Endothelial cell of umbilical vein (primary cell): ENCODE measurements around the gene ARID3B. TPM values are rescaled to one million over a fixed set of nuclear protein-coding genes. Genes with fewer than 3 reads are reported as not detected.

Source experiments
- BruUV-seq: library from RNA; stranded (reverse); fragments of 400-500 nt; replicated peaks from 2 replicates; lab custom pipeline; 2021; lab: Mats Ljungman, UMichigan
- CTCF ChIA-PET: fragments of 300-600, 350-600 bp; sonication (Branson Sonifier 250); formaldehyde crosslinking; loops from one replicate; lab custom pipeline; 2021; ENCODE audit warnings: antibody characterized with exemption, inconsistent platforms; lab: Charles Lee
- POLR2A ChIA-PET: fragments of 300-600, 350-600 bp; sonication (Branson Sonifier 250); formaldehyde crosslinking; loops from one replicate; lab custom pipeline; 2021; ENCODE audit warnings: antibody characterized with exemption, inconsistent platforms; lab: Charles Lee
- DNase-seq: peaks from one replicate; pipeline ENCODE4 v3.0.0-alpha.2; 2011; ENCODE audit warnings: low read depth, low spot score
- FAIRE-seq: peaks from 2 replicates; lab custom pipeline; 2011; peaks lifted over from hg19 to GRCh38; lab: Jason Lieb, UNC
- H2AFZ ChIP-seq: 2 replicates; pipeline ENCODE4 v1.6.0; 2012; ENCODE audit warnings: low read depth, low read length, control low read depth, inconsistent platforms
- H3K27ac ChIP-seq: 2 replicates; pipeline ENCODE4 v1.5.1; 2011; ENCODE audit warnings: low read depth, mild to moderate bottlenecking, control low read depth, low read length, moderate library complexity; ENCODE audit not compliant: insufficient read depth
- H3K27me3 ChIP-seq, 2 experiments: 2 replicates each; pipeline versions ENCODE4 v1.6.0 to v1.6.1; 2011; ENCODE audit warnings: low read length in 2 of 2, mixed read lengths in 1 of 2; ENCODE audit not compliant: control insufficient read depth in 2 of 2, insufficient read depth in 2 of 2
- H3K36me3 ChIP-seq, 2 experiments: 2 replicates in 1 of 2; 3 replicates in 1 of 2; pipeline ENCODE4 v1.5.1; 2011; ENCODE audit warnings: low read length in 2 of 2, mild to moderate bottlenecking in 1 of 2, moderate library complexity in 1 of 2; ENCODE audit not compliant: control insufficient read depth in 2 of 2, insufficient read depth in 2 of 2; ENCODE audit errors: extremely low read depth in 1 of 2
- H3K4me1 ChIP-seq: 3 replicates; pipeline ENCODE4 v1.5.1; 2011; ENCODE audit warnings: mild to moderate bottlenecking, low read length; ENCODE audit not compliant: control insufficient read depth, insufficient read depth; ENCODE audit errors: extremely low read depth
- H3K4me2 ChIP-seq: 2 replicates; pipeline ENCODE4 v1.6.1; 2011; ENCODE audit warnings: low read length, control low read depth, mixed read lengths; ENCODE audit not compliant: insufficient read depth
- H3K4me3 ChIP-seq, 3 experiments: fragments of 200-600 bp in 1 of 3; sonication (generic), shearing (Covaris generic) in 1 of 3; replicated peaks in 1 of 3; 2 replicates each; pipeline ENCODE4 v1.5.1; 2011 to 2016; ENCODE audit warnings: control low read depth in 3 of 3, low read length in 3 of 3, mild to moderate bottlenecking in 2 of 3, inconsistent platforms in 1 of 3, low read depth in 1 of 3, moderate library complexity in 1 of 3; ENCODE audit not compliant: insufficient read depth in 1 of 3
- H3K79me2 ChIP-seq: 2 replicates; pipeline ENCODE4 v1.6.0; 2012; ENCODE audit warnings: low read length, inconsistent platforms; ENCODE audit not compliant: control insufficient read depth, insufficient read depth
- H3K9ac ChIP-seq: replicated peaks from 2 replicates; pipeline ENCODE3; 2011; ENCODE audit warnings: low read length, control low read depth; ENCODE audit not compliant: insufficient read depth; ENCODE audit errors: extremely low read depth
- H3K9me1 ChIP-seq: replicated peaks from 3 replicates; pipeline ENCODE4 v1.6.0; 2011; ENCODE audit warnings: mild to moderate bottlenecking, low read length; ENCODE audit not compliant: control insufficient read depth, insufficient read depth; ENCODE audit errors: extremely low read depth
- H3K9me3 ChIP-seq: replicated peaks from 2 replicates; pipeline ENCODE4 v1.5.1; 2012; ENCODE audit warnings: low read length, inconsistent platforms; ENCODE audit not compliant: control insufficient read depth, insufficient read depth
- H4K20me1 ChIP-seq: replicated peaks from 2 replicates; pipeline ENCODE3; 2011; ENCODE audit warnings: mild to moderate bottlenecking, low read length; ENCODE audit not compliant: control insufficient read depth, insufficient read depth; ENCODE audit errors: extremely low read depth
- EZH2 ChIP-seq: IDR thresholded peaks from 2 replicates; pipeline ENCODE4 v1.6.1; 2012; ENCODE audit warnings: borderline replicate concordance, low read depth, mild to moderate bottlenecking, moderate library complexity, low read length, inconsistent platforms; ENCODE audit not compliant: severe bottlenecking
- FOS ChIP-seq: IDR thresholded peaks from 2 replicates; pipeline ENCODE4 v1.6.1; 2011; ENCODE audit warnings: mild to moderate bottlenecking, low read length, moderate library complexity, borderline replicate concordance; ENCODE audit not compliant: insufficient read depth
- GATA2 ChIP-seq: IDR thresholded peaks from 2 replicates; pipeline ENCODE4 v1.7.0; 2011; ENCODE audit warnings: low read depth, mild to moderate bottlenecking, moderate library complexity, mixed read lengths, low read length; ENCODE audit not compliant: insufficient read length, insufficient read depth
- JUN ChIP-seq: IDR thresholded peaks from 2 replicates; pipeline ENCODE4 v1.6.1; 2011; ENCODE audit warnings: borderline replicate concordance, low read depth; ENCODE audit not compliant: insufficient read length, insufficient read depth
- MYC ChIP-seq: IDR thresholded peaks from one replicate; pipeline ENCODE4 v1.6.1; 2011; ENCODE audit warnings: mild to moderate bottlenecking, low read depth, low read length
- POLR2A ChIP-seq: IDR thresholded peaks from 2 replicates; pipeline ENCODE4 v1.6.1; 2012; ENCODE audit warnings: low read depth, mild to moderate bottlenecking, control low read depth, low read length
- POLR2AphosphoS5 ChIP-seq: IDR thresholded peaks from 2 replicates; pipeline ENCODE4 v1.6.1; 2012; ENCODE audit warnings: low read depth, mild to moderate bottlenecking, control low read depth, low read length, moderate library complexity; ENCODE audit not compliant: insufficient read depth
- dilution Hi-C: fragments of 300-500 bp; cut with MboI; formaldehyde crosslinking; loops from one replicate; pipeline ENCODE4 v1.15.0; 2019; ENCODE audit warnings: low sequenced_read_pairs; ENCODE audit not compliant: extremely low pct_ligation_motif_present
- intact Hi-C: fragments of 100-400 bp; cut with micrococcal nuclease; formaldehyde crosslinking; loops from one replicate; pipeline ENCODE4 v1.10.0; 2022
- polyA plus RNA-seq, 4 experiments: library from polyadenylated mRNA; depleted of rRNA in 3 of 4; stranded (reverse) in 3 of 4; unstranded in 1 of 4; fragments of >200 nt; gene quantifications; 2 replicates each; pipeline versions ENCODE4 v1.2.1 to v1.2.3, GENCODE V29; 2011 to 2012; ENCODE audit warnings: missing spikeins in 1 of 4
- total RNA-seq: library from RNA; stranded (reverse); gene quantifications from 2 replicates; pipeline ENCODE4 v1.2.3, GENCODE V29; 2021
- TF ChIP-seq, protein P1 (sequence below), 2 donors: IDR thresholded peaks; 1 replicate in 1 of 2; 2 replicates in 1 of 2; pipeline ENCODE4 v1.5.1; 2011; ENCODE audit warnings: low read length in 2 of 2, mild to moderate bottlenecking in 2 of 2, moderate library complexity in 2 of 2, control low read depth in 1 of 2, inconsistent platforms in 1 of 2, low read depth in 1 of 2; ENCODE audit not compliant: insufficient read depth in 1 of 2; ENCODE audit errors: extremely low read depth in 1 of 2
- TF ChIP-seq, protein P2 (sequence below): IDR thresholded peaks from 2 replicates; pipeline ENCODE4 v1.6.1; 2011; ENCODE audit not compliant: insufficient read depth, insufficient read length

ARID3B gene
- total and polyA plus RNA-seq, 2 donors (not counting 3 experiments of a cell fraction or from before 2014, with no cell fraction given), result 6.2 to 10.0 TPM

DNA sequence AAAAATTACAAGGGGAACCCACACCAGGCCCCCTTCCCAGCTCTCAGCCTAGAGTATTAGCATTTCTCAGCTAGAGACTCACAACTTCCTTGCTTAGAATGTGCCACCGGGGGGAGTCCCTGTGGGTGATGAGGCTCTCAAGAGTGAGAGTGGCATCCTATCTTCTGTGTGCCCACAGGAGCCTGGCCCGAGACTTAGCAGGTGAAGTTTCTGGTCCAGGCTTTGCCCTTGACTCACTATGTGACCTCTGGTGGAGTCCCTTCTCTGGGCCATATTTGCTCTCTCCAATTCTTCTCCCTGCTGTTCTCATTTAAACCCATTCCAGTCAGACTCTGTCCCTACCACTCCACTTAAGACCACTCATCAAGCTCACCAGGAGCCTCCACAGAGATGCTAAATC lies 92.8 kb downstream of the ARID3B start:
- intact Hi-C loops, result no loop called here
- Histone ChIP-seq H3K9ac (no peak overlapping the region), H2AFZ (no peak overlapping the region), H3K36me3 (peaks cover 6 to 40% of the 10 kb centered on the region in 2 experiments), H3K4me1 (no peaks in the 10 kb centered on the region), H3K4me2 (no peak overlapping the region), H3K9me3 (no peaks in the 10 kb centered on the region), H3K27ac (no peak overlapping the region), H4K20me1 (no peaks in the 10 kb centered on the region), H3K27me3 (no peaks in the 10 kb centered on the region), H3K4me3 (no peak overlapping the region), H3K79me2 (no peaks in the 10 kb centered on the region), H3K9me1 (no peaks in the 10 kb centered on the region)
- no TSS peak for BruUV-seq
- CTCF ChIA-PET, result interaction anchor here (1.1 to 18.1 kb wide), 16 partner anchors 14 to 321 kb away, joined by 3 to 696 read pairs (median 6); no protein-coding TSS in a partner anchor
- FAIRE-seq (no peak), DNase-seq (no peak)
- TF ChIP-seq, protein P1, sequence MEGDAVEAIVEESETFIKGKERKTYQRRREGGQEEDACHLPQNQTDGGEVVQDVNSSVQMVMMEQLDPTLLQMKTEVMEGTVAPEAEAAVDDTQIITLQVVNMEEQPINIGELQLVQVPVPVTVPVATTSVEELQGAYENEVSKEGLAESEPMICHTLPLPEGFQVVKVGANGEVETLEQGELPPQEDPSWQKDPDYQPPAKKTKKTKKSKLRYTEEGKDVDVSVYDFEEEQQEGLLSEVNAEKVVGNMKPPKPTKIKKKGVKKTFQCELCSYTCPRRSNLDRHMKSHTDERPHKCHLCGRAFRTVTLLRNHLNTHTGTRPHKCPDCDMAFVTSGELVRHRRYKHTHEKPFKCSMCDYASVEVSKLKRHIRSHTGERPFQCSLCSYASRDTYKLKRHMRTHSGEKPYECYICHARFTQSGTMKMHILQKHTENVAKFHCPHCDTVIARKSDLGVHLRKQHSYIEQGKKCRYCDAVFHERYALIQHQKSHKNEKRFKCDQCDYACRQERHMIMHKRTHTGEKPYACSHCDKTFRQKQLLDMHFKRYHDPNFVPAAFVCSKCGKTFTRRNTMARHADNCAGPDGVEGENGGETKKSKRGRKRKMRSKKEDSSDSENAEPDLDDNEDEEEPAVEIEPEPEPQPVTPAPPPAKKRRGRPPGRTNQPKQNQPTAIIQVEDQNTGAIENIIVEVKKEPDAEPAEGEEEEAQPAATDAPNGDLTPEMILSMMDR (IDR thresholded peaks at IDR 0.05; ENCODE audit: extremely low read depth in 1 of 2, insufficient read depth in 1 of 2, low read depth in 1 of 2, low read length in 2 of 2), result no peak
- no peak for TF ChIP-seq MYC
- TF ChIP-seq EZH2, result no peak
- TF ChIP-seq GATA2, result no peak
- TF ChIP-seq POLR2A, result no peak
- TF ChIP-seq, protein P2, sequence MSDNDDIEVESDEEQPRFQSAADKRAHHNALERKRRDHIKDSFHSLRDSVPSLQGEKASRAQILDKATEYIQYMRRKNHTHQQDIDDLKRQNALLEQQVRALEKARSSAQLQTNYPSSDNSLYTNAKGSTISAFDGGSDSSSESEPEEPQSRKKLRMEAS, result no peak
- TF ChIP-seq JUN, result no peak
- TF ChIP-seq FOS, result no peak
- TF ChIP-seq POLR2AphosphoS5, result no peak
- dilution Hi-C loops, result loop anchor here (25.0 kb wide), 1 partner anchor 129 kb away; no protein-coding TSS in a partner anchor
- POLR2A ChIA-PET, result no interaction called here
